ENCODE data around the gene PANX1. TPM values are rescaled to one million over a fixed set of nuclear protein-coding genes. Genes with fewer than 3 reads are reported as not detected.

PANX1 gene
- total RNA-seq, 1 donor from 2014 or later: 9.7 TPM

Other genes with a start within 250 kb of the PANX1 start
- gene HEPHL1, start 107.5 kb upstream of the PANX1 start, total RNA-seq: not detected
- not detected for gene IZUMO1R, start 175.7 kb downstream of the PANX1 start, total RNA-seq

All from left lobe of liver (tissue), 1 donor.